Limb (tissue), 2 donors: ENCODE measurements around the gene TSPAN11.

ENCODE experiments used
- DNase-seq, 2 donors: peaks; one replicate each; pipeline ENCODE4 v3.0.0-alpha.2; 2016; ENCODE audit errors: extremely low spot score in 2 of 2

TSPAN11 gene

GRCh38 chr12:30959778-30960177 is 33.2 kb downstream of the TSPAN11 start:
- no peak for DNase-seq

DNA sequence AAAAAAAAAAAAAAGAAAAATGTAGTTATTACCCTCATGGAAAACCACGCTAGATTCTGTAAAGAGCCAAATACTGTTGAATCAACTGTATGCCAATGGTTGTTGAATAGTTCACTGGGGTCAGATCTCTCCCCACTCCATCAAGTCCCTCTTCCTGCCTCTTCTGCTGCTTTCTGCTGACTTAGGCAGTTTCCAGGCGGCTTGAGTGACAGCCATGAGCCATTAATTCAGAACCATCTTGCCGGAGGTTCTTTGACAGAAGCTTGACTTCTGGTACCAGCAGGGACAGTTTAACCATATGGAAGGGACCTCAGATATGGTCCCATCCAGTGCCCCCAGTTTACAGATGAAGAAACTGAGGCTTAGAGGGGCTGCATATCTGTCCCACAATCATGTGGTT is 34.5 kb downstream of the TSPAN11 start:
- no peak for DNase-seq

- DNase-seq = no peak
These were observed 35.5 kb downstream of the TSPAN11 start for GRCh38 chr12:30962047-30962446.

DNA sequence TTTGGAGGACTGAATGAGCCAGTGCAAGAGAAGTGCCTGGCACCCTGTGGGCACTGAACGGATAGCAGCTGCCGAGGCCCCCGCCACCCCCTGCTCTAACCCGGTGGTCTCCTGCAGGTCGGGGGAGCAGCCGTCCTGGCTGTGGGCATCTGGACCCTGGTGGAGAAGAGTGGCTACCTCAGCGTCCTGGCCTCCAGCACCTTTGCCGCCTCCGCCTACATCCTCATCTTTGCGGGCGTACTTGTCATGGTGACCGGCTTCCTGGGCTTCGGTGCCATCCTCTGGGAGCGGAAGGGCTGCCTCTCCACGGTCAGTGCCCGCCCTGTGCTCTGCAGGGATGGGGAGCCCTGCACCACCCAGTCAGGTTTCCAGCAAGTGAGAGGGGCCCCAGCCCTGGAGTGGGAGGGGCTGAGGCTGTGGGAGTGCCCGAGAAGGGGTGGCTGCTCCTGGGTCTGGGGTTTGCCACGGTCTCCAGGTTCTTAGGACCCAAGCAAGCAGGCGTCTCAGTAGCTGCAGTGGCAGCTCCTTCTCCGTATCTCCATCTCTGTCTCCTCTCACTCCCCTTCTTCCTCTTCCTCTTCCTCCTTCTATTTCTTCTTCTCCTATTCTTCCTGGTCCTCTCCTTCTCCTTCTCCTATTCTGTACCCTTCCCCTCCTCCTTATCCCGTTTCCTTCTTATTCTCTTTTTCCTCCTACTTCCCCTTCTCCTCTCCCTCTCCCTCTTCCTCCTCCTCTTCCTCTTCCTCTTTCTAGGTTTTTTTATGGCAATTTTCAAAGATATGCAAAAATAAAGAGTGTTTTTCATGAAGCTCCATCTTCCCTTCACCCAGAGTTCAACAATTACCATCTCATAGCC is 37.4 kb downstream of the TSPAN11 start:
- no peak for DNase-seq

- DNase-seq = no peak
These were observed 38.5 kb downstream of the TSPAN11 start for GRCh38 chr12:30964896-30965612.

DNA sequence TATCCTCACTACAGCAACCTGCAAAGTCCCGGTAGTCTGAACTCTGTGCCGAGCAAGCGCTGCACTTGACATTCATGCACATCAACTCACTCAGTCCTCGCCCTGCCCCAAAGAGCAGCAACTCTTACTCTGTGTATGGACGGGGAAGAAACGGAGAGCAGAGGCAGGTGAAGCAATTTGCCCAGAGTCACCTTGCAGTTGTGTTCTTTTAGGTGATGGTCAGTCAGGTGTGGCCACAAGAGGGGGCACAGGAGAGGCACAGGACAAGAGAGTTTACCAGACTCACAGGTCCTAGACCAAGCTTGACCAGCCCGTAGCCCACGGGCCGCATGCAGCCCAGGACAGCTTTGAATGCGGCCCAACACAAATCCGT is 39.1 kb downstream of the TSPAN11 start:
- DNase-seq = no peak

- no peak for DNase-seq
These were observed 40.5 kb downstream of the TSPAN11 start for GRCh38 chr12:30967026-30967425.

DNA sequence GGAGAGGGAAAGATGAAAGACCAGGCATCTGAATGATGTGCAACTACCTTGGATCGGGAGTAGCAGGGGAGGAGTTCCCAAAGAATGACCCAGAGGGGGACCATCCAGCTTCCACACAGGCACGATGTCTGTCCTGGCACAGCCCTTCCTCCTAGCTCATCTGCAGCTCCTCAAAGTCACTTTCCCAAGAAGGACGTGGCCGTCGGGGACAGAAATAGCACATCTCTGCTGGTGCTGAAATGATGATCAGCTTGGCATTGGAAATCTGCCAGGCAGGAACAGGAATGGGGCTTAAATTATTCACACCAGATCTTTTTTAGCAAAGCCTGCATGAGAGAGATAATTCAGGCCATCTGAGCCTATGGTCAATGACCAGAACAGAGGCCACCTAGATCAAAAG is 41.7 kb downstream of the TSPAN11 start:
- no peak for DNase-seq

DNA sequence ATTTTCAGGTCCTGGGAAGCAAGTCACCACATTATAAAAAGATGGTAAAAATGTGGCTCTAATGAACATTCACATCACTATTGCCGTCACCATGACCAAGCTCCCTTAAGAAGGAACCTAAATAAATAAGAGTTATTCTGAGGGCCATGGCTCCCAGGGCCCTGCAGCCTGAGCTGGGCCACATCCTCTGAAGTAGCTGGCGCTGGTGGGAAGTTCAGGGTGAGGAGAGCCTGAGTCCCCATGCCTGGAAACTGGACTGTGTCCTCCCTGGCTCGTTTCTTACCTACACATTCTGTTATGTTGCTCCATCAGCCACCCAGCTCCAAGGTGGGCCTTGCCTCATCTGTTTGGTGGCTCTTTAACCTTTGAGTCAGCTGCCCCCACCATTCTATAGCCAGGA is 42.5 kb downstream of the TSPAN11 start:
- DNase-seq = no peak

GRCh38 chr12:30969606-30970395 is 43.3 kb downstream of the TSPAN11 start:
- no peak for DNase-seq

GRCh38 chr12:30970559-30971197 is 44.1 kb downstream of the TSPAN11 start:
- peak; percentile 33 to 54 for DNase-seq

DNA sequence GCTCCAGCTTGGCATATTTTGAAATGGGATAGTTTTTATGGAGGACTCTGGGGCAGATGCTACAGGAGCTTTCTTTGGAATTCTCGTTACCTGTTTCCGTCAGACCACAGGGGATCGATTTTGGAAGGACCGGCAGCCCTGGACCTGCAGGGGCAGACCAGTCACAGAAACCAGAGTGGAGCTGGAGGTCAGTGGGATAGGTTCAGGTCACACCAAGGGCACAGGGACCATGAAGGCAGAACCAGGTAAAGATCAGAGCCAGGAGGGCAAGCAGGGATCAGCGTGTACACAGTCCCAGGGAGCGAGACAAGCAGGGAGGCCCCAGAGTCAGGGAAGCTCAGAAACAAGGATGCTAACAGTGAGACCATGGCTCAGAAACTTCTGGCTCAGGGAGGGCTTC is 45.5 kb downstream of the TSPAN11 start:
- no peak for DNase-seq

- DNase-seq = no peak
These were observed 46.6 kb downstream of the TSPAN11 start for GRCh38 chr12:30973175-30973574.

DNA sequence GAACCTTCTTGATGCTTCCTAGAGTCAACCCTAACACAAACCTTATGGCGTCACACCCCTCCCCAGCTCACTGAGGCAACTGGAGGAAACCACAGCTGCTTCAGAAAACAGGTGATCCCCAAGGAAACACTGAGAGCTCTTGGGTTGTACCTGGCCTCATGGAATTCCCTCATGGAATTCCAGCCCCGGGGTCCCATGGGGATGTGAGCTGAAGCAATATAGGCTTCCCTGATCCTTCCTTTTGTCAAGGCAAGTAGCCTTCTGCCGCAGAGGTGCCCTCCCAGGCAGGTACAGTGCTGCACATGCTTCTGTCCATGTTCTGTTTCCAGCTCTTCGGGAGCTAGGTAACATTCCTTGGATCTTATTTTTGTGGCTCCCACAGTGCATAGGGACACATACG is 47.3 kb downstream of the TSPAN11 start:
- no peak for DNase-seq

- DNase-seq = no peak
These were observed 48.4 kb downstream of the TSPAN11 start for GRCh38 chr12:30974746-30975500.

DNA sequence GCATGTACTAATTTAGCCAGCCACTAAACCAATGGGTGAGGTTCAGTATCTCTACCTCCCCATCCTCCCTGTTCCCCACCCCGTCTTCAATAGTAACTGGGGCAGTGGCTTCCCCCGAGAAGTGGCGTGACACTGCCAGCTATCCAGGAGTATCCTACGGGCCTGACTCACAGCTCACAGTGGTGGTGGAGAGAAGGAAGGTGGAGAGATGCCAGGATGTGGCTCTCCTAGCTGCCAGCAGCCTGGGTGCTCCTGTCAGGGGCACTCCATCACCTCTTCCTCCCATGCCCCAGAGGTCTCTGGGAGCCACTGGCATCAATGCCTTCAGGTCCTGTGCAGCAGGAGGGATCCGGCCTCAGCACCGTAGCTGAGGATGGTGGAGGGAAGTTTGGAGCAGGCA is 49.0 kb downstream of the TSPAN11 start:
- no peak for DNase-seq

GRCh38 chr12:30976206-30976605 is 49.7 kb downstream of the TSPAN11 start:
- DNase-seq = no peak

GRCh38 chr12:30977124-30977523 is 50.6 kb downstream of the TSPAN11 start:
- DNase-seq = no peak

GRCh38 chr12:30977537-30978349 is 51.2 kb downstream of the TSPAN11 start:
- no peak for DNase-seq

- peak; percentile 63 to 66 for DNase-seq
These were observed 52.1 kb downstream of the TSPAN11 start for GRCh38 chr12:30978639-30979038.
